GM12891 (cell line): Measurements from ENCODE around the gene GRAMD1B.

Experiments used
- DNase-seq: peaks from one replicate; pipeline ENCODE4 v3.0.0; 2011; ENCODE audit warnings: low spot score; ENCODE audit not compliant: insufficient read length
- FAIRE-seq: peaks from 2 replicates; lab custom pipeline; 2011; peaks lifted over from hg19 to GRCh38; lab: Jason Lieb, UNC
- PAX5 ChIP-seq: IDR thresholded peaks from 2 replicates; pipeline ENCODE4 v1.6.1; 2011; ENCODE audit warnings: low read length, moderate library complexity, mild to moderate bottlenecking; ENCODE audit not compliant: insufficient read depth, severe bottlenecking
- POLR2A ChIP-seq: IDR thresholded peaks from 2 replicates; pipeline ENCODE4 v1.6.1; 2011; ENCODE audit warnings: low read depth, low read length, control low read depth
- POLR2AphosphoS5 ChIP-seq: IDR thresholded peaks from 2 replicates; pipeline ENCODE4 v1.6.1; 2011; ENCODE audit warnings: low read depth, low read length, control low read depth
- POU2F2 ChIP-seq: IDR thresholded peaks from 2 replicates; pipeline ENCODE4 v1.6.1; 2011; ENCODE audit warnings: low read depth, mild to moderate bottlenecking, control low read depth, low read length, moderate library complexity
- SPI1 ChIP-seq: IDR thresholded peaks from 2 replicates; pipeline ENCODE4 v1.6.1; 2011; ENCODE audit warnings: low read depth, low read length, control low read depth
- TAF1 ChIP-seq: IDR thresholded peaks from 2 replicates; pipeline ENCODE4 v1.6.1; 2011; ENCODE audit warnings: low read depth, low read length, control low read depth

GRAMD1B gene

GRCh38 chr11:123584186-123584585, 154.1 kb downstream of the GRAMD1B start:
- TF ChIP-seq POLR2AphosphoS5 = no peak
- no peak for TF ChIP-seq POLR2A
- no peak for TF ChIP-seq POU2F2
- no peak for TF ChIP-seq TAF1
- no peak for DNase-seq
- FAIRE-seq = no peak

DNA sequence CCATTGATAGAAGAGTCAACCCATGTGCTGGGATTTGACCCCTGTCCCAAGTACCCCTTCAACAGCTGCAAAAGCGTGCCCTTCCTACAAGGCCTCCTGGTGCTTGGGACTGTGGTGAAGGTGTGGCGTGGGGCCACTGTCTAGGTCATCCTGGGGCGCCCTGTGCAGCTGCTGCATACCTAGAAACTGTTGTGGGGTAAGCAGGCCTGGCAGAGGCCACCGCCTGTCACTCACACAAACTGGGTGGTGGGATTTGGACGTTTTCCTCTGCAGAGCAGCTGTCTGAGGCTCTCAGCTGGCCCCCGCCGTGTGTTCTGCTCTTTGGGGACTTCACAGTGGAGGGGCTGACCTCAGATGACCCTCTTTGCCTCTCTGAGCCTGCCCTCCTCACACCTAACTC, 154.7 kb downstream of the GRAMD1B start:
- DNase-seq (no peak), FAIRE-seq (no peak)
- TF ChIP-seq TAF1 (no peak), POLR2AphosphoS5 (no peak), SPI1 (no peak), POLR2A (no peak), POU2F2 (no peak), PAX5 (no peak)

DNA sequence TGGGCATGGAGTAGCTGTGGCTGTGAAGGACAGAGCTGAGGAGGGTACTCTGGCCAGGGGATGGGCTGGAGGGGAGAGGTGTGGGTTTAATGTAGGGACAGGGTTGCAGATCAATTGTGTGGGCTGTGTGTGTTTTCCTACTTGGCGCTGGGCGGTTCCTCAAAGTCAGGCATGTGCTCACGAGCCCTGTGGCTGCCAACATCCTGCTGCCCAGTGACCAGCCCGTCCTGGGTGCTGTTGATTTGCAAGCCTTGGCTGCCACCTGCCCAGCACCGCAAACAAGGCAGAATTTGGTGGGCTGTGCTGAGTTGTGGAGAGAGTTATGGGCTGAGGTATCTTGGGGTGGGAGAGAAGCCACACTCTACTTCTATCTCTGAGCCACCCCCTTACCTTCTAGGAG, 155.1 kb downstream of the GRAMD1B start:
- DNase-seq (no peak), FAIRE-seq (no peak)
- no peak for TF ChIP-seq PAX5
- no peak for TF ChIP-seq POLR2AphosphoS5
- TF ChIP-seq SPI1 = no peak
- no peak for TF ChIP-seq POU2F2
- no peak for TF ChIP-seq POLR2A
- no peak for TF ChIP-seq TAF1

GRCh38 chr11:123585706-123586105, 155.6 kb downstream of the GRAMD1B start:
- TF ChIP-seq PAX5 (no peak), POLR2A (no peak), POU2F2 (no peak), POLR2AphosphoS5 (no peak), TAF1 (no peak), SPI1 (no peak)
- FAIRE-seq (no peak), DNase-seq (no peak)

GRCh38 chr11:123586568-123586967, 156.5 kb downstream of the GRAMD1B start:
- no peak for DNase-seq
- TF ChIP-seq PAX5 (no peak), SPI1 (no peak), POLR2A (no peak), POU2F2 (no peak), POLR2AphosphoS5 (no peak), TAF1 (no peak)
- FAIRE-seq = no peak

DNA sequence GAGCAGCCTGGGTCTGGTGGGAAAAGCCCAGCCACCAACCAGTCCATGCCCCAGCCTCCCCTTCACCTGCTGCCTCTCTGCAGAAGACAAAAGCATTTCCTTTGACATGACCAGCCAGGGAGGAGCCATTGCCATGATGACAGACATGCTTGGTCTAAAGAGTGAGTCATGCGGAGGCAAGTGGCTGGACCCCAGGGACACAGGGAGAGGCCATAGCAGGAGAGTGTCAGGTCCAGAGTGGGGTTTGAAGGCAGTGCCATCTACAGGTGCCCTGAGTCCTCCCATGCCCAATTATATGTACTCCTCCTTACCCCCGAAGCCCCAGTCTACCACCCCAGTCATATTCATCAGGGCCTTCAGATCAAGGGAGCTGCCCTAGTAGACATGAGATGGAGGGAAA, 157.0 kb downstream of the GRAMD1B start:
- no peak for TF ChIP-seq TAF1
- TF ChIP-seq PAX5 = no peak
- no peak for TF ChIP-seq POU2F2
- TF ChIP-seq SPI1 = no peak
- no peak for TF ChIP-seq POLR2AphosphoS5
- TF ChIP-seq POLR2A = no peak
- DNase-seq (no peak), FAIRE-seq (no peak)

DNA sequence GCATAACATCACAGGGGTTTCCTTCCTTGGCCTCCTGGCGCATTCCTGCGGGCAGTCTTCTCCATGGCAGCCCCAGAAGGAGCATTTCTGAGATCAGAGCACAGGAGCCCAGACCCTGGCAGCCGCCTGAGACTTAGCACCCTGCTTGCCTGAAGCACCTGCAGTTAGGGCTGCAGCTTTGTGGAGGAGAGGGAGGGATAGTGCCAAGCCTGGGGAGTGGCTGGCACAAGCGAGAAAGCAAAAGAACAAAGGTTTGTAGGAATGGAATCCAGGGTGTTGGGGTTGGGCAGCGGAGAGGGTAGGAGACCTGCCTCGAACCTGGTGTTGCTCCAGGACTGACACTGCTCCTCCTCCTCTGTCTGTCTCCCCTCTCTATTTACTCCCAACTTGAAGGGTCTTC, 157.5 kb downstream of the GRAMD1B start:
- FAIRE-seq (no peak), DNase-seq (no peak)
- no peak for TF ChIP-seq SPI1
- TF ChIP-seq POLR2A = no peak
- TF ChIP-seq TAF1 = no peak
- no peak for TF ChIP-seq PAX5
- no peak for TF ChIP-seq POLR2AphosphoS5
- TF ChIP-seq POU2F2 = no peak

- no peak for TF ChIP-seq PAX5
- no peak for TF ChIP-seq POU2F2
- no peak for TF ChIP-seq POLR2A
- TF ChIP-seq POLR2AphosphoS5 = no peak
- TF ChIP-seq TAF1 = no peak
- TF ChIP-seq SPI1 = no peak
- FAIRE-seq (no peak), DNase-seq (no peak)
Measured at GRCh38 chr11:123588117-123588863, 158.2 kb downstream of the GRAMD1B start.

- TF ChIP-seq POU2F2 (no peak), PAX5 (no peak), SPI1 (no peak), TAF1 (no peak), POLR2AphosphoS5 (no peak), POLR2A (no peak)
- FAIRE-seq (no peak), DNase-seq (no peak)
Measured at GRCh38 chr11:123588864-123589262, 158.8 kb downstream of the GRAMD1B start.
